HepG2 (cell line): ENCODE results near the gene GPBAR1. TPM values are rescaled to one million over a fixed set of nuclear protein-coding genes. Genes with fewer than 3 reads are reported as not detected.

Experiments
- BCL6 ChIP-seq: IDR thresholded peaks from 2 replicates; pipeline ENCODE4 v1.6.1; 2016; ENCODE audit warnings: missing genetic modification reagents, missing compliant biosample characterization
- CBX1 ChIP-seq: IDR thresholded peaks from one replicate; pipeline ENCODE4 v1.6.1; 2016; ENCODE audit warnings: antibody characterized with exemption, low read depth
- GLI4 ChIP-seq: sonication (generic); formaldehyde crosslinking; IDR thresholded peaks from 2 replicates; pipeline ENCODE4 v1.5.1; 2020; ENCODE audit warnings: missing genetic modification reagents, mild to moderate bottlenecking, moderate library complexity, borderline replicate concordance
- SP1 ChIP-seq, 2 experiments: fragments of 450-650 bp in 1 of 2; sonication (generic) in 1 of 2; formaldehyde crosslinking in 1 of 2; IDR thresholded peaks; 2 replicates each; pipeline versions ENCODE4 v1.4.0 to v1.6.1; 2016 to 2020; ENCODE audit warnings: missing genetic modification reagents in 1 of 2
- ZNF143 ChIP-seq: sonication (generic); formaldehyde crosslinking; IDR thresholded peaks from 2 replicates; pipeline ENCODE4 v1.4.0; 2020; ENCODE audit warnings: missing genetic modification reagents
- ZNF598 ChIP-seq: sonication (generic); formaldehyde crosslinking; IDR thresholded peaks from 2 replicates; pipeline ENCODE4 v1.5.1; 2020; ENCODE audit warnings: mild to moderate bottlenecking, missing genetic modification reagents, borderline replicate concordance
- polyA plus RNA-seq, 8 experiments: library from polyadenylated mRNA; depleted of rRNA in 3 of 8; stranded (reverse) in 7 of 8; unstranded in 1 of 8; fragments of >200 nt; fragmentation: Illumina TruSeq in 4 of 8; extraction: Trizol in 4 of 8; gene quantifications; 2 replicates each; pipeline versions ENCODE4 v1.2.1 to v1.2.3, GENCODE V29; 2011 to 2016; ENCODE audit warnings: low read depth in 4 of 8, missing spikeins in 1 of 8, mixed read lengths in 1 of 8; ENCODE audit not compliant: insufficient read depth in 1 of 8
- total RNA-seq, 5 experiments: library from RNA; depleted of rRNA; stranded (reverse); fragments of >200 nt; fragmentation: Illumina TruSeq; extraction: Trizol; gene quantifications; 2 replicates each; pipeline ENCODE4 v1.2.3, GENCODE V29; 2016; ENCODE audit warnings: low read depth in 1 of 5
- TF ChIP-seq, protein P1 (sequence below): sonication (generic); formaldehyde crosslinking; IDR thresholded peaks from 2 replicates; pipeline ENCODE4 v1.5.1; 2020; ENCODE audit warnings: mild to moderate bottlenecking, missing genetic modification reagents, borderline replicate concordance
- TF ChIP-seq, protein P2 (sequence below): sonication (generic); formaldehyde crosslinking; IDR thresholded peaks from 2 replicates; pipeline ENCODE4 v1.8.0; 2022; ENCODE audit warnings: low read depth, missing genetic modification reagents
- TF ChIP-seq, protein P3 (sequence below): IDR thresholded peaks from 2 replicates; pipeline ENCODE4 v1.6.1; 2018; ENCODE audit warnings: missing genetic modification reagents, mild to moderate bottlenecking, missing compliant biosample characterization
- TF ChIP-seq, protein P4 (sequence below): sonication (generic); formaldehyde crosslinking; IDR thresholded peaks from 2 replicates; pipeline ENCODE4 v1.4.0; 2020; ENCODE audit warnings: missing genetic modification reagents
- TF ChIP-seq, protein P5 (sequence below): sonication (generic); formaldehyde crosslinking; IDR thresholded peaks from 2 replicates; pipeline ENCODE4 v1.4.0; 2020; ENCODE audit warnings: missing genetic modification reagents, borderline replicate concordance

GPBAR1 gene
- total and polyA plus RNA-seq, 2 of the 13 experiments (the other 11 are each of a cell fraction or from before 2014, with no cell fraction given) = 0.05 to 0.09 TPM

DNA sequence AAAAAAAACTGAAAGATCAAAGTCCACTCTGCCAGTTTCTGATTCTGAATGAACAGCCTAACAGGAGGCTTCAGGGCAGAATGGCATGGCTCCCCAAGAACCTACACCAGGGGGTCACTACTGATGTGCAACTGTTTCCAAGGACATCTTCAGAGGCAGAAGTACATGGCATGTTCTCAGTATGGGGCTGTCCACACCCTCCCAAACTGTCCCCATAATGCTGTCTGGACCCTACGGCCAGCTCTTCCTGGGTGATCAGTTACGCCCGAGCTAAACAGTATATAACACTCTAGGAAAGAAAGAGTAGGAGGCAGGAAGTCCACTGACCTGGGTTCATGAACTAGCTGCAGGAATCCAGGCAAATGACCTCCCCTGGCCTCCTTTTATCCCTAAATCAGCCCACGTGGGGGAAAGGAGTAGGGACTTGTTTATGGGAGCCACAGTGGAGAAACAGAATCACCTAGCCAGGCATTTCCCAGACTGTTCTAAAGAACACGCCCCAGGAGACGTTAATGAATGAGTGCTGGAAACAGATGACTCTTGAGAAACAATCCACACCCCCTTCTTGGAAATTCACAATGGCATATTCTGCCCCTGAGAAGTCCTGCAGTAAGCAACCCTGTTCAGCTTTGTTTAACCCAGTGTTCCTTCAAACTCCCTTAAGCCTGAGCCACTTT lies 29.0 kb downstream of the GPBAR1 start (continued):
- TF ChIP-seq, protein P1, sequence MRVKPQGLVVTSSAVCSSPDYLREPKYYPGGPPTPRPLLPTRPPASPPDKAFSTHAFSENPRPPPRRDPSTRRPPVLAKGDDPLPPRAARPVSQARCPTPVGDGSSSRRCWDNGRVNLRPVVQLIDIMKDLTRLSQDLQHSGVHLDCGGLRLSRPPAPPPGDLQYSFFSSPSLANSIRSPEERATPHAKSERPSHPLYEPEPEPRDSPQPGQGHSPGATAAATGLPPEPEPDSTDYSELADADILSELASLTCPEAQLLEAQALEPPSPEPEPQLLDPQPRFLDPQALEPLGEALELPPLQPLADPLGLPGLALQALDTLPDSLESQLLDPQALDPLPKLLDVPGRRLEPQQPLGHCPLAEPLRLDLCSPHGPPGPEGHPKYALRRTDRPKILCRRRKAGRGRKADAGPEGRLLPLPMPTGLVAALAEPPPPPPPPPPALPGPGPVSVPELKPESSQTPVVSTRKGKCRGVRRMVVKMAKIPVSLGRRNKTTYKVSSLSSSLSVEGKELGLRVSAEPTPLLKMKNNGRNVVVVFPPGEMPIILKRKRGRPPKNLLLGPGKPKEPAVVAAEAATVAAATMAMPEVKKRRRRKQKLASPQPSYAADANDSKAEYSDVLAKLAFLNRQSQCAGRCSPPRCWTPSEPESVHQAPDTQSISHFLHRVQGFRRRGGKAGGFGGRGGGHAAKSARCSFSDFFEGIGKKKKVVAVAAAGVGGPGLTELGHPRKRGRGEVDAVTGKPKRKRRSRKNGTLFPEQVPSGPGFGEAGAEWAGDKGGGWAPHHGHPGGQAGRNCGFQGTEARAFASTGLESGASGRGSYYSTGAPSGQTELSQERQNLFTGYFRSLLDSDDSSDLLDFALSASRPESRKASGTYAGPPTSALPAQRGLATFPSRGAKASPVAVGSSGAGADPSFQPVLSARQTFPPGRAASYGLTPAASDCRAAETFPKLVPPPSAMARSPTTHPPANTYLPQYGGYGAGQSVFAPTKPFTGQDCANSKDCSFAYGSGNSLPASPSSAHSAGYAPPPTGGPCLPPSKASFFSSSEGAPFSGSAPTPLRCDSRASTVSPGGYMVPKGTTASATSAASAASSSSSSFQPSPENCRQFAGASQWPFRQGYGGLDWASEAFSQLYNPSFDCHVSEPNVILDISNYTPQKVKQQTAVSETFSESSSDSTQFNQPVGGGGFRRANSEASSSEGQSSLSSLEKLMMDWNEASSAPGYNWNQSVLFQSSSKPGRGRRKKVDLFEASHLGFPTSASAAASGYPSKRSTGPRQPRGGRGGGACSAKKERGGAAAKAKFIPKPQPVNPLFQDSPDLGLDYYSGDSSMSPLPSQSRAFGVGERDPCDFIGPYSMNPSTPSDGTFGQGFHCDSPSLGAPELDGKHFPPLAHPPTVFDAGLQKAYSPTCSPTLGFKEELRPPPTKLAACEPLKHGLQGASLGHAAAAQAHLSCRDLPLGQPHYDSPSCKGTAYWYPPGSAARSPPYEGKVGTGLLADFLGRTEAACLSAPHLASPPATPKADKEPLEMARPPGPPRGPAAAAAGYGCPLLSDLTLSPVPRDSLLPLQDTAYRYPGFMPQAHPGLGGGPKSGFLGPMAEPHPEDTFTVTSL (CRISPR knock-in tag) = peak; percentile 87
- TF ChIP-seq GLI4 (peak; percentile 72; the same call in 1 of the 2 replicates), ZNF598 (CRISPR knock-in tag) (0 out of 2 replicates have a peak, but pooled peaks have one; percentile 74), CBX1 (no peak), SP1 (IDR thresholded peaks at IDR 0.05) (no peak), SP1 (CRISPR knock-in tag; IDR thresholded peaks at IDR 0.05) (no peak), ZNF143 (CRISPR knock-in tag) (peak; percentile 37; the same call in 1 of the 2 replicates), BCL6 (CRISPR knock-in tag) (peak; percentile 81)
- TF ChIP-seq, protein P2, sequence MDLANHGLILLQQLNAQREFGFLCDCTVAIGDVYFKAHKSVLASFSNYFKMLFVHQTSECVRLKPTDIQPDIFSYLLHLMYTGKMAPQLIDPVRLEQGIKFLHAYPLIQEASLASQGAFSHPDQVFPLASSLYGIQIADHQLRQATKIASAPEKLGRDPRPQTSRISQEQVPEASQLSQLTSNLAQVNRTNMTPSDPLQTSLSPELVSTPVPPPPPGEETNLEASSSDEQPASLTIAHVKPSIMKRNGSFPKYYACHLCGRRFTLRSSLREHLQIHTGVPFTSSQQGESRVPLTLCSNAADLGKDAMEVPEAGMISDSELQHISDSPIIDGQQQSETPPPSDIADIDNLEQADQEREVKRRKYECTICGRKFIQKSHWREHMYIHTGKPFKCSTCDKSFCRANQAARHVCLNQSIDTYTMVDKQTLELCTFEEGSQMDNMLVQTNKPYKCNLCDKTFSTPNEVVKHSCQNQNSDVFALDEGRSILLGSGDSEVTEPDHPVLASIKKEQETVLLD (CRISPR knock-in tag) = no peak
- TF ChIP-seq, protein P3, sequence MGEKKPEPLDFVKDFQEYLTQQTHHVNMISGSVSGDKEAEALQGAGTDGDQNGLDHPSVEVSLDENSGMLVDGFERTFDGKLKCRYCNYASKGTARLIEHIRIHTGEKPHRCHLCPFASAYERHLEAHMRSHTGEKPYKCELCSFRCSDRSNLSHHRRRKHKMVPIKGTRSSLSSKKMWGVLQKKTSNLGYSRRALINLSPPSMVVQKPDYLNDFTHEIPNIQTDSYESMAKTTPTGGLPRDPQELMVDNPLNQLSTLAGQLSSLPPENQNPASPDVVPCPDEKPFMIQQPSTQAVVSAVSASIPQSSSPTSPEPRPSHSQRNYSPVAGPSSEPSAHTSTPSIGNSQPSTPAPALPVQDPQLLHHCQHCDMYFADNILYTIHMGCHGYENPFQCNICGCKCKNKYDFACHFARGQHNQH (CRISPR knock-in tag) = peak; percentile 68
- TF ChIP-seq, protein P4, sequence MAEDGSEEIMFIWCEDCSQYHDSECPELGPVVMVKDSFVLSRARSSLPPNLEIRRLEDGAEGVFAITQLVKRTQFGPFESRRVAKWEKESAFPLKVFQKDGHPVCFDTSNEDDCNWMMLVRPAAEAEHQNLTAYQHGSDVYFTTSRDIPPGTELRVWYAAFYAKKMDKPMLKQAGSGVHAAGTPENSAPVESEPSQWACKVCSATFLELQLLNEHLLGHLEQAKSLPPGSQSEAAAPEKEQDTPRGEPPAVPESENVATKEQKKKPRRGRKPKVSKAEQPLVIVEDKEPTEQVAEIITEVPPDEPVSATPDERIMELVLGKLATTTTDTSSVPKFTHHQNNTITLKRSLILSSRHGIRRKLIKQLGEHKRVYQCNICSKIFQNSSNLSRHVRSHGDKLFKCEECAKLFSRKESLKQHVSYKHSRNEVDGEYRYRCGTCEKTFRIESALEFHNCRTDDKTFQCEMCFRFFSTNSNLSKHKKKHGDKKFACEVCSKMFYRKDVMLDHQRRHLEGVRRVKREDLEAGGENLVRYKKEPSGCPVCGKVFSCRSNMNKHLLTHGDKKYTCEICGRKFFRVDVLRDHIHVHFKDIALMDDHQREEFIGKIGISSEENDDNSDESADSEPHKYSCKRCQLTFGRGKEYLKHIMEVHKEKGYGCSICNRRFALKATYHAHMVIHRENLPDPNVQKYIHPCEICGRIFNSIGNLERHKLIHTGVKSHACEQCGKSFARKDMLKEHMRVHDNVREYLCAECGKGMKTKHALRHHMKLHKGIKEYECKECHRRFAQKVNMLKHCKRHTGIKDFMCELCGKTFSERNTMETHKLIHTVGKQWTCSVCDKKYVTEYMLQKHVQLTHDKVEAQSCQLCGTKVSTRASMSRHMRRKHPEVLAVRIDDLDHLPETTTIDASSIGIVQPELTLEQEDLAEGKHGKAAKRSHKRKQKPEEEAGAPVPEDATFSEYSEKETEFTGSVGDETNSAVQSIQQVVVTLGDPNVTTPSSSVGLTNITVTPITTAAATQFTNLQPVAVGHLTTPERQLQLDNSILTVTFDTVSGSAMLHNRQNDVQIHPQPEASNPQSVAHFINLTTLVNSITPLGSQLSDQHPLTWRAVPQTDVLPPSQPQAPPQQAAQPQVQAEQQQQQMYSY (CRISPR knock-in tag) = peak; percentile 95
- TF ChIP-seq, protein P5, sequence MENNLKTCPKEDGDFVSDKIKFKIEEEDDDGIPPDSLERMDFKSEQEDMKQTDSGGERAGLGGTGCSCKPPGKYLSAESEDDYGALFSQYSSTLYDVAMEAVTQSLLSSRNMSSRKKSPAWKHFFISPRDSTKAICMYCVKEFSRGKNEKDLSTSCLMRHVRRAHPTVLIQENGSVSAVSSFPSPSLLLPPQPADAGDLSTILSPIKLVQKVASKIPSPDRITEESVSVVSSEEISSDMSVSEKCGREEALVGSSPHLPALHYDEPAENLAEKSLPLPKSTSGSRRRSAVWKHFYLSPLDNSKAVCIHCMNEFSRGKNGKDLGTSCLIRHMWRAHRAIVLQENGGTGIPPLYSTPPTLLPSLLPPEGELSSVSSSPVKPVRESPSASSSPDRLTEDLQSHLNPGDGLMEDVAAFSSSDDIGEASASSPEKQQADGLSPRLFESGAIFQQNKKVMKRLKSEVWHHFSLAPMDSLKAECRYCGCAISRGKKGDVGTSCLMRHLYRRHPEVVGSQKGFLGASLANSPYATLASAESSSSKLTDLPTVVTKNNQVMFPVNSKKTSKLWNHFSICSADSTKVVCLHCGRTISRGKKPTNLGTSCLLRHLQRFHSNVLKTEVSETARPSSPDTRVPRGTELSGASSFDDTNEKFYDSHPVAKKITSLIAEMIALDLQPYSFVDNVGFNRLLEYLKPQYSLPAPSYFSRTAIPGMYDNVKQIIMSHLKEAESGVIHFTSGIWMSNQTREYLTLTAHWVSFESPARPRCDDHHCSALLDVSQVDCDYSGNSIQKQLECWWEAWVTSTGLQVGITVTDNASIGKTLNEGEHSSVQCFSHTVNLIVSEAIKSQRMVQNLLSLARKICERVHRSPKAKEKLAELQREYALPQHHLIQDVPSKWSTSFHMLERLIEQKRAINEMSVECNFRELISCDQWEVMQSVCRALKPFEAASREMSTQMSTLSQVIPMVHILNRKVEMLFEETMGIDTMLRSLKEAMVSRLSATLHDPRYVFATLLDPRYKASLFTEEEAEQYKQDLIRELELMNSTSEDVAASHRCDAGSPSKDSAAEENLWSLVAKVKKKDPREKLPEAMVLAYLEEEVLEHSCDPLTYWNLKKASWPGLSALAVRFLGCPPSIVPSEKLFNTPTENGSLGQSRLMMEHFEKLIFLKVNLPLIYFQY (CRISPR knock-in tag) = no peak
